Lower lobe of right lung (tissue), 2 donors: ENCODE measurements around the gene ST8SIA2. TPM values are rescaled to one million over a fixed set of nuclear protein-coding genes. Genes with fewer than 3 reads are reported as not detected.
"Not testable (repeated sequence)": the region's sequence is repeated elsewhere in the genome, so short reads cannot be mapped to it uniquely, and the experiment has no call there.

Experiments used
- ATAC-seq, 2 donors: fragments of 200-7000 bp; cut with Tn5 transposase; one replicate each; pipeline ENCODE4 v1.9.1; 2020 to 2022; ENCODE audit warnings: mild to moderate bottlenecking in 2 of 2, moderate library complexity in 2 of 2
- DNase-seq: peaks from one replicate; pipeline ENCODE4 v3.0.0-alpha.2; 2020
- H3K27ac ChIP-seq: fragments of 200-600 bp; one replicate; pipeline ENCODE4 v1.8.0; 2022
- H3K27me3 ChIP-seq: fragments of 200-600 bp; one replicate; pipeline ENCODE4 v1.8.0; 2022; ENCODE audit warnings: low read depth
- H3K36me3 ChIP-seq: fragments of 200-600 bp; one replicate; pipeline ENCODE4 v1.8.0; 2022; ENCODE audit warnings: mild to moderate bottlenecking
- H3K4me1 ChIP-seq: fragments of 200-600 bp; one replicate; pipeline ENCODE4 v1.8.0; 2022
- H3K4me3 ChIP-seq: fragments of 200-600 bp; one replicate; pipeline ENCODE4 v1.8.0; 2022; ENCODE audit warnings: mild to moderate bottlenecking
- H3K9me3 ChIP-seq: fragments of 200-600 bp; one replicate; pipeline ENCODE4 v1.8.0; 2022
- CTCF ChIP-seq: fragments of 200-600 bp; IDR thresholded peaks from one replicate; pipeline ENCODE4 v1.8.0; 2022; ENCODE audit warnings: antibody characterized with exemption, mild to moderate bottlenecking
- intact Hi-C: fragments of 100-400 bp; cut with DNase I; formaldehyde crosslinking; loops from one replicate; pipeline ENCODE4 v1.11.0; 2022
- total RNA-seq: library from RNA; stranded (reverse); fragmentation: NEBNext Ultra II Directional; extraction: Animal tissue kit (Norgen Biotek cat#: 25700); gene quantifications from one replicate; pipeline ENCODE4 v1.2.1, GENCODE V29; 2021
- donor health status: DM: no; HTN: yes; CAD: no; lungs with severe emphysema.

Gene ST8SIA2
- total RNA-seq, 1 donor from 2014 or later: not detected

- DNase-seq: no peak
- H3K27me3 ChIP-seq: no peaks in the 10 kb centered on the region
- ATAC-seq: no peak
- intact Hi-C loops: no loop called here
- no peak for TF ChIP-seq CTCF
- H3K36me3 ChIP-seq: no peaks in the 10 kb centered on the region
- H3K4me3 ChIP-seq: no peak overlapping the region
- H3K4me1 ChIP-seq: no peaks in the 10 kb centered on the region
- no peaks in the 10 kb centered on the region for H3K9me3 ChIP-seq
- no peak overlapping the region for H3K27ac ChIP-seq
These were observed 73.6 kb downstream of the ST8SIA2 start for GRCh38 chr15:92467245-92467644.

- intact Hi-C loops: no loop called here
- Histone ChIP-seq H3K4me1 (no peaks in the 10 kb centered on the region), H3K36me3 (no peaks in the 10 kb centered on the region), H3K27me3 (no peaks in the 10 kb centered on the region), H3K4me3 (no peak overlapping the region), H3K9me3 (no peaks in the 10 kb centered on the region), H3K27ac (no peak overlapping the region)
- DNase-seq (no peak), ATAC-seq (no peak)
- TF ChIP-seq CTCF: no peak
These were observed 75.3 kb downstream of the ST8SIA2 start for GRCh38 chr15:92468991-92469390.

- no peaks in the 10 kb centered on the region for H3K27me3 ChIP-seq
- intact Hi-C loops: no loop called here
- no peak for TF ChIP-seq CTCF
- DNase-seq (no peak), ATAC-seq (no peak)
- H3K27ac ChIP-seq: no peak overlapping the region
- H3K4me1 ChIP-seq: no peaks in the 10 kb centered on the region
- no peak overlapping the region for H3K4me3 ChIP-seq
- no peaks in the 10 kb centered on the region for H3K9me3 ChIP-seq
- no peaks in the 10 kb centered on the region for H3K36me3 ChIP-seq
These were observed 77.6 kb downstream of the ST8SIA2 start for GRCh38 chr15:92471288-92471687.

GRCh38 chr15:92473756-92474155 lies 80.1 kb downstream of the ST8SIA2 start:
- ATAC-seq: no peak
- Histone ChIP-seq H3K36me3 (no peaks in the 10 kb centered on the region), H3K4me1 (no peaks in the 10 kb centered on the region), H3K9me3 (no peaks in the 10 kb centered on the region), H3K27ac (no peak overlapping the region), H3K4me3 (no peak overlapping the region), H3K27me3 (no peaks in the 10 kb centered on the region)
- intact Hi-C loops: no loop called here
- no peak for TF ChIP-seq CTCF
- no peak for DNase-seq

- H3K27me3 ChIP-seq, DNase-seq, H3K4me3 ChIP-seq, H3K36me3 ChIP-seq, ATAC-seq, H3K9me3 ChIP-seq, H3K27ac ChIP-seq, H3K4me1 ChIP-seq, intact Hi-C loops: not testable (repeated sequence)
These were observed 86.0 kb downstream of the ST8SIA2 start for GRCh38 chr15:92479730-92480129.

- no peak for TF ChIP-seq CTCF
- ATAC-seq: no peak
- H3K4me1 ChIP-seq: no peaks in the 10 kb centered on the region
- H3K9me3 ChIP-seq: no peaks in the 10 kb centered on the region
- no peak overlapping the region for H3K27ac ChIP-seq
- intact Hi-C loops: no loop called here
- no peaks in the 10 kb centered on the region for H3K36me3 ChIP-seq
- H3K4me3 ChIP-seq: no peak overlapping the region
- H3K27me3 ChIP-seq: no peaks in the 10 kb centered on the region
- no peak for DNase-seq
These were observed 86.7 kb downstream of the ST8SIA2 start for GRCh38 chr15:92480361-92480760.
